Stimulated activated CD4-positive, alpha-beta T cell treated with anti-CD3 and anti-CD28 coated beads, Interleukin-15, amount 100 ng/mL, for 24 hours (primary cell): ENCODE results near the gene LAMA1.
"Not testable (repeated sequence)": the region's sequence is repeated elsewhere in the genome, so short reads cannot be mapped to it uniquely, and the experiment has no call there.

Source experiments
- DNase-seq: peaks from one replicate; pipeline ENCODE4 v3.0.0-alpha.2; 2020

Gene LAMA1

GRCh38 chr18:6941996-6942395 is 175.6 kb downstream of the LAMA1 start:
- DNase-seq: no peak

GRCh38 chr18:6940451-6940850 is 177.1 kb downstream of the LAMA1 start:
- DNase-seq: no peak

GRCh38 chr18:6939972-6940371 is 177.6 kb downstream of the LAMA1 start:
- no peak for DNase-seq

DNA sequence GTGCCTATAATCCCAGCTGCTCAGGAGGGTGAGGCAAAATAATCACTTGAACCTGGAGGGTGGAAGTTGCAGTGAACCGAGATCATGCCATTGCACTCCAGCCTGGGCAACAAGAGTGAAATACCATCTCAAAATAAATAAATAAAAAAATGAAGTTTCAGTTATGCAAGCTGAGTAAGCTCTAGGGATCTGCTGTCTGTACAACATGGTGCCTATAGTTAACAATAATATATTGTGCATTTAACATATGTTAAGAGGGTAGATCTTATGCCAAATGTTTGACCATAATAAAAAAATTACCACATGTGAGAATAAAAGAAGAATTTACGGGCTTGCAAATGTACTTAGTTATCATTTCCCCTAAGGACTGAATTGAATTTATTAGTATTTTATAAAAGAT is 179.2 kb downstream of the LAMA1 start:
- DNase-seq: not testable (repeated sequence)

- no peak for DNase-seq
Measured at GRCh38 chr18:6938003-6938402, 179.6 kb downstream of the LAMA1 start.

- DNase-seq: no peak
Measured at GRCh38 chr18:6934859-6935258, 182.7 kb downstream of the LAMA1 start.

- DNase-seq: no peak
Measured at GRCh38 chr18:6929370-6930102, 188.1 kb downstream of the LAMA1 start.

DNA sequence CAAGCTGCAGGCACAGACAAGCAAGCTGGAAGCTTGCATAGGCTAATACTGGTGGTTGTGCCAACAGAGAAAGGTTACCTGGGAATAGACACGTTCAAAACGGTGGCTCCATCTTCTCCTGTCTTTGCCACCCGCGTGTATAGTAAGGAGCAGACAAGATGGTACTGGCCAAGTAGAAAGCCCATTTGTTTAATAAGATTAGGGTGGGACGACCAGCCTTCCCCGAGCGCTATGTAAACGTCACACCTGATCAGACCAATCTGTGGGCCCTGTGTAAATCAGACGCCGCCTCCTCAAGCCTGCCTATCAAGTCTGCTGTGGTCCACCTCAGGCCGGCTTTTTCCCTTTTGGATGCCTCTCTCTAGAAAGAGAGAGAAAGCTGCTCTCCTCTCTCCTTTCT is 189.2 kb downstream of the LAMA1 start:
- no peak for DNase-seq

- DNase-seq: no peak
Measured at GRCh38 chr18:6927153-6927552, 190.4 kb downstream of the LAMA1 start.

DNA sequence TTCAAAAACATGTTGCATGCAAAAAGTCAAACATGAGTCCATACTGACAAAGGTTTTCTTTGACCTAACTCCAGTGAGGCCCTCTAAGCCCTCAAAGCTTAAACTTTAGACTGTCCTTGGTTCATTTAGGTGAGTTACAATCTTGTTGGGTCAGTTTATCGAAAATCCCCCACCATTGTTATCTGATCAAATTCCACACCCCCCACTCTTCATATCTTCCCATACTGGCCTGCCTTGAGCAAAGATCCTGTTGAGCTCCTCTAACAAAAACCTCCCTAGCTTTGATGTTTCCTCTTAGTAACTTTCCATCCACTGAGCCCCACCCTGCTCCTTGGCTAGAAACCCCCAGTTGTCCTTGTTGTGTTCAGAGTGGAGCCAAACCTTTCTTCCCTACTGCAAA is 194.4 kb downstream of the LAMA1 start:
- DNase-seq: no peak

GRCh38 chr18:6921571-6921970 is 196.0 kb downstream of the LAMA1 start:
- no peak for DNase-seq

DNA sequence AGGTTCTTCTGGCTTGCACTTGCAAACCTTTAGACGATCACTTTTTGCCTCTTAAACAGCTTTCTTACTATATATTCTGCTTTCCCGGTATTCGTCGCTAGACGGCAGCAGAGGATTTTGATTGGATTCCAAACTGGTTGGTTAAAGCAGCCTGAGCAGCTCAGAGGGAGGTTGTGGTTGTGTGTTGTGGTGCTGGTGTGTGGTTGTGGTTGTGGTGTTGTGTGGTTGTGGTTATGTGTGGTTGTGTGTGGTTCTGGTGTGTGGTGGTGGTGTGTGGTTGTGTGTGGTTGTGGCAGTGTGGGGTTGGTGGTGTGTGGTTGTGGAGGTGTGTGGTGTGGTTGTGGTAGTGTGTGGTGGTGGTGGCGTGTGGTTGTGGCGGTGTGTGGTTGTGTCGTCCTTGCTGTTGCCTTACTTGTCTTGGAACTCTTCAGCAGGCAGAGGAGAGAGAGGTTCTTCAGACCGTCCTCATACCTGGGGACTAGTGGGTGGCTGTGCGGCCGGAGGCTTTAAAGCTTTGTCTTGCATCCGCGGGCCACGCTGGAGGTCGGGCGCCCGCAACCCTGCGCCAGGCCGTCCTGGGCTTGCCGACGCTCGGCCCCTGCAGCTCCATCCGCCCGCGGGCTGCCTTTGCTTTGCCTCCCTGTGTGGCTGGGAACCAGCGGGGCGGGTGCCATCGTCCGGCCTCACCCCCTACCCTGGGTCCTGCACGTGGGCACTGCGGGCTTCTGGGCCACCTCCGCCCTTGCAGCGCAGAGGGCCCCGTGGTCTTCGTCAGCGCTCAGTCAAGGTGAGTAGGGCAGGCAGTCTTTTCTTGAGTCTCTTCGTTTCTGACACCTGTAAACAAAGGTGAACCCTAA is 197.3 kb downstream of the LAMA1 start:
- DNase-seq: peak; percentile 40

DNA sequence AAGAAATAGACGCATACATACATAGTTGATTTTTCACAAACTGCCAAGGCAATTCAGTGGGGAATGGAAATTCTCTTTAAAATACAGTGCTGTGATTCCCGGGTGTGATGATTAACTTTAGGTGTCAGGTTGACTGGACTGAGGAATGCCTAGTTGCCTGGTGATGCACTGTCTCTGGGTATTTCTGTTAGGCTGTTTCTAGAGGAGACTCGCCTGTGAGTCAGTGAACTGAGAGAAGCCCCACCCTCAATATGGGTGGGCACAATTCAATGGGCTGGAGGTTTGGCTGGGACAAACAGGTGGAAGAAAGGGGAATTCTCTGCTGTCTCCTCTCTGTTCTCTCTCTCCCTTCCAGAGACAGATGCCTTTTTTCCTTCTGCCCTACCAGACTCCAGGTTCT is 200.5 kb downstream of the LAMA1 start:
- no peak for DNase-seq

DNA sequence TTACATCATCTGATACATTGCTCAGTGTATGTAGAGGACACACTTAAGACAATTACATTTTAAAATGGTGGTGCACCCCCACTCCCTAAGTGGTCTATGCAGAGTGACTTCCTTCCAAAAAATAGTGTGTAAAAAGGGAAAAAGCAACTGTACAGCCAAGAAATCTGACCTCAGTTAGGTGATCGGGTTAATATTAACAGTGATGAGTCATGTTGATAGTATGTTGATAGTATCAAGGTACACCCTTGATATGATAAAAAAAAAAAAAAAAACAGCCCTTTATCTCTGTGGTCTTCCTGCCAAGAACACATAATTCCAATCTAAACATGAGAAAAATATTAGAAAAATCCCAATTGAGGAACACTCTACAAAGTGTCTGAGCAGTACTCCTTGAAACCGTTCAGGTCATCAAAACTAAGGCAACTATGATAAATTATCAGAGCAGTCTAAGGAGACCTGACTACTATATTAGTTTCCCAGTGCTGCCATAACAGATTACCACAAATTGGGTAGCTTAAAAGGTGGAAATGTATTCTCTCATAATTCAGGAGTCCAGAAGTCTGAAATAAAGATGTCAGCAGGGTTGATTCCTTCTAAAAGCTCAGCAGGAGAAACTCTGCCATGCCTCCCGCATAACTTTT is 216.2 kb downstream of the LAMA1 start:
- no peak for DNase-seq

DNA sequence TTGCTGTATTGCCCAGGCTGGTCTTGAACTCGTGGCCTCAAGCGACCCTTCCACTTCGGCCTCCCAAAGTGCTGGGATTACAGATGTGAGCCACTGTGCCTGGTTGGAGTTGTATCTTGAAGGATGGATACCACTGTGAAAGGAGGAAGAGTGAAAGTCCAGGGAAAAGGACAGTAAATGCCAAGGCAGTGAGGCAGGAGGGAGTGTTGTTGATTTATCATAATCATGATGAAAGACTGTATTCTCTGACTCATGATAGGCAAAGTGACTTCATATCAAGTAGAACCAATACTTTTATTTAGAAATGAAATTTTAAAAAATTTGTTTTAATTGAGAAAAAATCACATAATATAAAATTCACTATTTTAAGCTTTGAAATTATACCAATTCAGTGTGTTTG is 225.8 kb downstream of the LAMA1 start:
- no peak for DNase-seq
